NCI-H1436 treated with DMSO at 0.1 percent for 48 hours (cell line): ENCODE results near the gene ZBTB7B.

Source experiments
- DNase-seq: peaks from one replicate; lab custom pipeline; 2025; lab: John Stamatoyannopoulos, UW

Gene ZBTB7B

DNA sequence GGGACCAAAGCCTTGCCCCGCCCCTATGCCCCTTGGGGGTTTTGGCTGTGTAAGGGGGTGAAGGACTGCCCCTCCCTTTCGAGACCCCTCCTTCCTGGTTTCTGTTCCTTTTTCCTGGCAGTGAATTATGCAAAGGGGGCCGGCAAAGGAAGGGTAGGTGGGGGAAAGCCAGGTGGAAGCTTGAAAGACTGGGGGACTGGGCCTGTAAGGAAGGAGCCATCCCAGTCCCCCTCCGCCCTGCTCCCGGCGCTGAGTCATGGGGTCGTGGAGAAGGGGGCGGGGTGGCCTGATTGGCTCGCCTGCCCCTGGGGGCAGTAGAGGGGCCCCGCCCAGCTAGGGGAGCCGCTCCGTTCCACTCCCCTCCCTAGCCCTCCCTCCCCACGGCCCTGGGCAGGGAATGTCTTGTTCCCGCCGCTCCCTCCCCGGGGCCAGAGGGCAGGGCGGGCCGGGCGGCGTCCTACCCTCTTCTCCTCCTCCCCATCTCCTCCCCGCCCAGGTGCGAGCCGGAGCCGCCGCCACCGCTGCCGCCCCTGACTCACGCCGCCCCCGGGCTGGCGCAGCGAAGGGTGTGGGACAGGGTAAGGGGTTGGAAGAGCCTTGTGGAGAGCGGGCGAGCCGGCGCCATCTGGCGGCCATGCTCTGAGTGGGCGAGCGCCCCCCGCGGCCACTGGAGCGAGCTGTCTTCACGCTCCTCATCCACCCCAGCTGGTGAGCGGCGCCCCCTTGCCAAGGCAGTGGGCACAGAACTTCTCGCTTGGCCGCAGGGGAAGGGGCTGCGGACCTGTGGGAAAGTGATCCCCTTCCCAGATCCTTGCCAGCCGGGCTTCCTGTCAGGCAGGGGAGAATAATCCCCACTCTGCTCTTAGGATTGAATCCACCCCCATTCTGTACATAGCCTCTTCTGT lies 14.7 kb downstream of the ZBTB7B start:
- peak; percentile 63 for DNase-seq

DNA sequence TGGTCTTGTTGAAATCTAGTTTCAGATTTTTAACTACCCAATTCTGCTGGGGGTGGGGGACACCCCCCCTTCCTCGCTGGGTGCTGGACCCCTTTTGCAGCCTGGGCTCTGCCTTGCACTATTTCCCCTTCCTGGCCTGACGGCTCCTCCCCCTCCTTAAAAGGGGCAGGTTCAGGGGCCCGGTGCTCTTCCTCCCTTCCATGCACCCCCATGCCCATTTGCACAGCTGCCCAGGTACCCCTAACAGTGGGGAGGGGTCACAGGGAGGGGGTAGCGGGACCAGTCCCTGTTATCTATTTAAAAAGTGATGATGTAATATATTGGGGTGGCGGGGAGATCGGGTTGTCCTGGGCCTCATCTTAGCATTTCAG lies 15.3 kb downstream of the ZBTB7B start:
- no peak for DNase-seq

DNA sequence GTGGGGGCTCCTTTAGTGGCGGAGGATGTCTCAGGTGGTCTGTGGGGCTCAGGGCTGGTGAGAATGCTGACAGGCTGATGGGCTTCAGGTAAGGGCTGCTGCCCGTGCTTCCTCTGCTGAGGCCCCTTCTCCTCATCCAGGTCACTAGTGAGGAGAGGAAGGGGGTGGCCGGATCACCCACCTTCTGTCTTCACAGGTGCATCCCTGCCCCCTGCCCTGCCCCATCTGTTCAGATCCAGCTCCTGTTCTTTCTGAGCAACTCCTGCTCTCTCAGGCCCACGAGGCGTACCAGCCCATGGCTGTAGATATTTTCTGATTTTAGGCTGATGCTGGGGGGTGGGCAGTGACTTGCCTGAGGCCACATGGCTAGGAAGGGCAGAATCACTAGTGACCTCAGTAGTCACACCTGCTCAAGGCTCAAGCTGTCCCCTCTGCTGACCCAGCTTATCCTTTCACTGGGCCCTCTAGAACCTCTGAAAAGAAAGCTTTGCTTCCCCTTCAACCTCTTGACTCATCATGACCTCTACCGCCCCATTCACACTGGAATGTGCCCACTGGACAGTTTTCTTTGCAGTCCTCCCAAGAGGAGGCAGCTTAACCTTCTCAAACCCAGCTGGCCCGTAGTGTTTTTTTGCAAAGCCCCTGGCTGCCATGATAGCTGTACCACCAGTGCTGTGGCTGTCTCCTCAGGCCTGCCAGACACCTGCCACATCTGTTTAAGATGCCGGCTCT lies 16.2 kb downstream of the ZBTB7B start:
- no peak for DNase-seq

DNA sequence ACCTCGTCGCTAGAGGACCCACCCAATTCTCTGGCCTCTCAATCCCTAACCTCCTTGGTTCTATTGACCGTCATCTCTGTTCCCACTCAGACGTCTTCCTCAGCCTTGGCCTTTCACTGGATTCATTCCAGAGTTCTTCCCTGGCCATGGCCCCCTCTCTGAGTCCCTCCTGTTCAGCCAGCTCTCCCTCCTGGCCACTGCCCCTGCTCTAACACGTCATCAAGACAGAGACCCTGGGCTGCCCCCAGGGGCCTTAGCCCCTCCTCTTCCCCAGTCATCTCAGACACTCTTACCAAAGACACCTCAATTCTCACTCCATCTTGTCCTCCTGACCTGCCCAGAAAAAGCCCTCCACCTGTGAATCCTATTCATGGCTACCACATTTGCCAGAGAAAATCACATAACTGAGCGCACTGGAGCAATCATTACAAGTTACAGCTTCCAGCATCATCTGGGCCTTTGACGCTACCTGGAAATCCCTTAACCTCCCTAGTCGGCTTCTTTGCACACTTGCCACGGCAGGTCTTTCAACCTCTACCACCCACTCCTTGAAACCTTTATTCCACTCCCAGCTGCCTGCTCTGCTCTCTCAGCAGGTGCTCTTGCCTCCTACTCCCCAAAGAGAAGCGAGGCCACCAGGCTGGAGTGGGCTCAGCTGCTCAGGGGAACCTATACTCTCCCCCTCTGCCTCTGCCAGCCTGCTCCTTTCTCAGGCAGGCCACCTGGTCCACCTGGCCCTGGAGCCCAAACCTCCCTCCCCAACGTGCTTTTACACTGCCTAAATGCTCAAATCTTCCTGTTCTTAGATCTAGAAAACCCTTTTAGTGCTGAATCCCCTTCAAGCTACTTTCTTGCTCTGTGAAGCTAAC lies 17.0 kb downstream of the ZBTB7B start:
- DNase-seq = no peak

DNA sequence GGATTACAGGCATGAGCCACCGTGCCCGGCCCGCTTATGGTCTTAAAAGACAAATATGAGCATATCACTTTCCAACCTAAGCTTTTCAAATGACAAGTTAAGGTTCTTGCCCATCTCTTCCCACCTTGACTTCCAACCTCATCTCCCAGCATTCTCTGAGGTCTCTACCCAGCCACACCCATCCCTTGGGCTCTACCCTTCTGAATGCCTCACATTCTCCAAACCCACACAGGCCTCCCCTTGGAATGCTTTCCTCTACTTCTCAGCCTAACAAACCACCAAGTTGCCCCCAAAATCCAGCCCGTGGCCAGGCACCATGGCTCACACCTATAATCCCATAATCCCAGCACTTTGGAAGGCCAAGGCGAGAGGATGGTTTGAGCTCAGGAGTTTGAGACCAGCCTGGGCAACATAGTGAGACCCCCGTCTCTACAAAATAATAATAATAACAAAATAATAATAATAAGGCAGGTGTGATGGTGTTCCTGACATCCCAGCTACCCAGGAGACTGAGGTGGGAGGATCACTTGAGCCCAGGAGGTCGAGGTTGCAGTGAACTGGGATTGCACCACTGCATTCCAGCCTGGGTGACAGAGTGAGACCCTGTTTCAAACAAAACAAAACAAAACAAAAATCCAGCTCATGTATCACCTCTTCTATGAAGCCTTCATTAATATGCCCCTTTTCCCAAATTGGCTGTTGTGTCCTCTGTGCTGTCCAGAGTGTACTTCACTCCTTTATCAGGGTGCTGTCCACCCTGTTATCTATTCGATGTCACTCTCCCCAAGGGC lies 19.7 kb downstream of the ZBTB7B start:
- no peak for DNase-seq

DNA sequence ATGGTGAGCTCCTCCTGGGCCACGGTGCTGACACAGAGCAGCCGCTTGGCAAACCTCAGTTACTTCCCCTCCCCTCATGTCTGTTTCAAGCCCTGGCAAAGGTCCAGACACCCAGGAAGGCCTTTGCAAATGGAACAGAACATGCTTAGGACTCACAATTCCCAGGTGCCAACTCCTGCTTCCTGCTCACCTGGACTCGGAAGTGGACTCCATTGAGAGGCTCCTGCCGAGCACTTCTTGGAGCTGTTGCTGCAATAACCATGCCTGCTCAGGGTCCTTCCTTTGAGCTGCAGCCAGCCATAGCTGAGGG lies 20.3 kb downstream of the ZBTB7B start:
- DNase-seq = no peak

DNA sequence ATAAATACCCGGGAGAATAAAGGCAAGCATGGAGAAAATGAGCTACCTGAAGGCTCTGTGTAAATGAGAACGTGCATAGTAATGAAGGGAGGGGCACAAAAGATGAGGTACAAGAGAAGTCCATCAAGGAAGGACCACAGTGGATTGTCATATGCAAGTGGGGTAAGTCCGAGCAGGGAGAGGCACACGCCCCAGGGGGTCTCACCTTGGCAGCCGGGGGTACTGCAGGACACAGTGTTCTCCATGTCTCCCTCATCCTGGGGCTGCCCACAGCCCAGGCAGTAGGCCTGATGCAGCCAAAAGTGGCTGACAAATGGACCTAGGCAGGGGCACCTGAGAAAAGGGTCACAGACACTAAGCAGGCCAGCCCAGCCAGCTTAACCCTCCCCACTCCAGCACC lies 21.0 kb downstream of the ZBTB7B start:
- no peak for DNase-seq

DNA sequence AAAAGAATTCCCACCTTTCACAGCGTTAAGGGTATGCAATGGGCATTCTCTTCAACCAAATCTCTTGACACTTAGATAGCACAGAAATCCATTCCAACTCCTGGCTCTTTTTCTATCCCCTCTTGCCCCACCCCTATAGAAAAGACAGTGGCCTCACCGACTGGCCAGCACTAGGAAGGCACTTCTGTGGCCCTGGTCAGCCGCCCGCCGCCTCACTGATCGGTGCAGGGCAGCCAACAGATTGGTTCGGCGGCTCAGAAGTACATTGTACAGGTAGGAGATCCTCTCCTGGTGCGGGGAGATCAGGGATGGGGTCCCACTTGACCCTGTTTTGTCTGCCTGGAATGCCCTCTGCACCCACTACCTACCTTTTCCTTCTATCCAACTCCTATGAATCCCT lies 21.7 kb downstream of the ZBTB7B start:
- DNase-seq = no peak

DNA sequence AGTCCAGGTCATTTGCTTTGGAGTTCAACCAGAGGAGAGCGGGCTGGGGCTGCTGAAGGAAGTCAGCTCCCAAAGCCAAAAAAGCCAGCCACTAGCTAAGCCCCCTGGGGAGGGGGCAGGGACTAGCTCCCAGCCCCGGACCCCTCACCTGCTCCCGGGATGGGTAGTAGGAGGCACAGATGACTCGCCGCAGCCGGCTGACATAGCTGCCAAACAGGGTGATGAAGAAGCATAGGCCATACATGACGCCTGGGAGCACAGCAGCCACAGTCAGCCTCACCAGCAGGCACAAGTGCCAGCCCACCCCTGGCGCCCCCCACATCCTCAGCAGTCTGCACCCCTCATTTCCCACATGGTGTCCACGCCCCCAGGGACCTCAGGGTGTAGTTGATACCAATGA lies 23.6 kb downstream of the ZBTB7B start:
- no peak for DNase-seq

DNA sequence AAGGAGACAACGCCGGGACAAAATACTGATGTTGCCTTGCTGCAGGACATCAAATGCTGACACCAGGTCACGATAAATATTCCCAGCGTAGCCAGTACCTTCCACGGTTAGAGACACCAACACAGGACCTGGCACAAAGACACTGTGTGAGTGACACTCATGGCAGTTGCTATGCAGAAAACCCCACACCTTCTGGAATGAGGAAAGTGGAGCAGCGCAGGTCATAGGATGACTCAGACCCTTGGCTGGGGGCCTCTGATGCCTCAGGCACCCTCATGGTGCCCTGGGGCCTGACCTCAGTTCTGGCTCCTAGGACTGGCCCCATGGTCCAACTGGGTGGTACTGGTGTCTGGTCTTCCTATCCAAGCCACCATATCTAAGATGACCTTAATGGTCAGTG lies 24.0 kb downstream of the ZBTB7B start:
- DNase-seq = no peak

DNA sequence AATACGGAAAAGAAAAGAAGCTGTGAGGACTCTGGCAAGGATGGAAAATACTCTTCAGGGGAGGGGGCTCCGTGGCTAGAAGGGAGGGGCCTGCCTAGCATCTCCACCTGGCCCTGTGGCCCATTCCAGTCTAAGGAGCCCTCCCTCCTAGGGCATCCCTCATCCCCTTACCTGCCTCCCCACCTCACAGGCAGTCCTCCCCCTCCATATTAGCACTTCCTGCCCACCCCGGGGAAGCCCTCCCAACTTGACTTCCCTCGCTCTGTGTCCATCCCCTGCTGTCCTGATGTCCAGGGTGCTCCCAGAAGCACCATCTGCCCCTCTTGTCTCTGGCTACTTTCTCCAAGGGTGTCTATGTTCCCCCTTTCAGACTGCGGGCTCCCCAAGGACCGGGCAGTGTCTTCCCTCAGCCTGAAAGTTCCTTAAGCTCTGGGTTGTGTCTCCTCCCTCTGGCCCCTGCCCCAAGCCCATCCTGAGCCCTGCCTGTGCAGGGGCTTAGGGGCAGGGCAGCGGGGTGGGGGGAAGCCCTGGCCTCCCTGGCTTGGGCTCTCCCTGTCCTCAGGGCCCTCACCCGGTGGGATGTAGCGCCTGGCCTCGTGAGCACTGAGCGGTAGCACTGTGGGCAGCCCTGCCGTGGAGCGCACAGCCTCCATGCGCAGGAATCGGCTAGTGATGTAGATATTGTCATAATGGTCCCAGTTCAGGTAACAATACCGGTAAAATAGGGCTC lies 27.1 kb downstream of the ZBTB7B start:
- no peak for DNase-seq

DNA sequence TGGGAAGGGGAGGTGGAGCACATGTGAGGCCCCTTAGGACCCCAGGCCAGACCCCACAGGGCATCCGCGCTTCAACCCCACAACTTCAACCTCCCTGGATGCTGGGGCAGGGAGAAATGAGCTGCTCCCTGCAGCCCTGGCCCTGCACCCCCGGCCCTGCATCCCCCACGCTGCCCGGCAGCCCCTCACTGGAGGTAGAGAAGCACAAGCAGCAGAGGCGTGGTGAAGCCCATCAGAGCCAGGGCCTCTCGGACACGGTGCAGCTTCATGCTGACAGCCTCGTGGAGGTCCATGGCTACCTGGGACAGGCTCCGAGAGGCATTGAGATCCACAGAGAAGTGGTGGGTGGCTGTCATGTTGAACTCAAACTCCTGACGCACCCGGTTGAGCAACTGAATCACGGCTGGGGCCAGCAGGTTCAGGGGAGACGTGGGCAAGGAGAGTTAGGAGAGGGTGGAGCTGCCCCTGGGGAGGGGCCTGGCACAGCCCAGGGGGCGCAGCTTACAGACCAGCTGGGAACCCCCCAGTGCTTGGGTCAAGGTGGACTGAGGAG lies 27.7 kb downstream of the ZBTB7B start:
- DNase-seq = no peak

DNA sequence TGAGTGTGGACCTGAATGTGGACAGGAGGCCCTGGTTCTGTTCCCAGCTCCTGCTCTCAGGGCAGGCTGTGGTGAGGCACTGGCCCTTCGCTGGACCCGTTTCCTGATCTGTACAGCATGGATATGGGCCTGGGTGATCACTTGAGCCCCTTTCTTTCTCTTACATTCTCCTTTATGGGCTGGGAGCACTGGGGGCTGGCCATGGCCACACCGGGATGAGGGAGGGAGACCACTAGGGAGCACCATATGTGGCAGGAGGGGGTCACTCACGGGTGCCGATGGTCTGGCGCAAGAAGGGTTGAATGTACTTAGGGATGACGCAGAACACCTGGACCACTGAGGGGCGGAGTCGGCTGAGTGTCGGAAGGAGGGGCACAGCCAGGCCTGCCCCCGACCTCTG lies 28.3 kb downstream of the ZBTB7B start:
- no peak for DNase-seq

DNA sequence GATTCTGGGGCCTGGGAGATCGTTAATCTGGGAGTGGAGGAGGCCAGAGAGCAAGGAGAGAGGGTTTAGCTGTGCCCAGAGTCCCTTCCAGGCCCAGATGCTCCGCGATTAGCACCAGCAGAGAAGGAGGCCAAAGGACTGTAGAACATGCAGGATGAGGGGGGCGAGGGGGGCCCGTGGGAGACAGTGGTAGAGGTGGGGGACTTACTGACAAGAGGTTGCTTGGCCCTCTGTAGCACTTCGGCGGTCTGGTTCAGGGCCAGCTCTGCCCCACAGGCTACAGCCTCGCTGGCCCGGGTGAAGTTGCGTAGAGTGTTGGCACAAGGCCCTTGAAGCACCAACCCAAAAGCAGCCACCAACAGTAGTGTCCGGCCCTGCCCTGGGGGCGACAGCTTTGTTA lies 30.3 kb downstream of the ZBTB7B start:
- no peak for DNase-seq

DNA sequence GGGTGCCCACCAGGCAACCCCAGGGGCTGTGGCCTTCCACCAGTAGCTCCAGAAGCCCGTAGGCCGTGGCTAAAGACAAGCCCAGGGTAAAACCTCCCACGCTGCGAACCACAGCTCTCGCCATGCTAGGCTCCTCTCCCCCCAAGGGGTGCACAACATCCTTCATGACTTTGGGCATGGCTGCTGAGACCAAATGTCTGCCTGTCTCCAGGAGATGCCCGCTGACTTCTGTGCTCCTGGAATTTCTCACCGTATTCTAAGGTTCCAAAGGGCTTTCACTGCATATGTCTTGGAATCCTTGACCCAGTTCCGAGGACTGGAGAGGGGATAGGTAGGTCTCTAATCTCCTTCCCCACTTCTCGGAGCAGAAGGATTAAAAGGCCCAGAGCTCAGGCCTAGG lies 30.9 kb downstream of the ZBTB7B start, which contains the start of the genes DCST1 and DCST2:
TSS of gene DCST1 (plus strand) at position 301 of the 400 bp plus-strand sequence. CDS start 213 bp downstream, outside the sequence.
TSS of gene DCST2 (minus strand) at position 258 of the 400 bp plus-strand sequence. CDS start at position 178, 80 bp downstream.
- DNase-seq = no peak

DNA sequence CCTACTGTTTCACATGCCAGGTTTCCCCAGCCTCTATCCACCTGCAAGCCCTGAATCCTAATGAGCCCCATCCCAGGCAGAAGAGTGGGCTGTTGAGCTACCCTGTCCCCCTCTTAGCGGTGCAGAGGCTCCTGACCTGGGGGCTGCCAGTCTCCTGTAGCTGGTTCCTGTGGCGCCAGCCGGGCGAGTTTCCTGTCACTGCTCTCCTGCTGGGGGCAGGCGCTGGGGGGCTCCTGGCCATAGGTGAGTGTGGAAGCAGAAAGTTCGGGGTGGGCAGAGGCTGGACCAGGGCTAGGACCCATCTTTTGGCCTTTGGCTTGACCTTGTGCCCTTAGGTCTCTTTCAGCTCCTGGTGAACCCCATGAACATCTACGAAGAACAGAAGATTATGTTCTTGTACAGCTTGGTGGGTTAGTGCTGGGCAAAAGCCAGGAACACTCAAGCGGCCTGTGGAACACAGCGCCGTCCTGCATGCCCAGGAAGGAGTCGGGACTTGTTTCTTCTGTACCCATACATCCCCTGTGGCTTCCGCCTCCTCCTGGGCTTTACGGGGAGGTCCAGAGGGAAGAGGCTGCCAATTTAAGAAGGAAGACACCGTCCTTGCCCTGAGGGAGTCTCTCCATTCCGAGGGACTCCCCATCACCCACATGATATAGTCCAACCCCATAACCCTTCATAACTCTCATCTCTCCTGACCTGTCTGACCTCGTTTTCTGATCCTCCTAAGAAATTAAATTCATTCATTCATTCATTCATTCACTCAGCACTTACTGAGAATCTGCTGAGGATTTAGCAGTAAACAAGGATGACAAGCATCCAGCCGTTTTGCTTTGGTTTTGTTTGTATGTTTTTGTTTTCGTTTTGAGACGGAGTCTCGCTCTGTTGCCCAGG lies 32.0 kb downstream of the ZBTB7B start:
- no peak for DNase-seq

DNA sequence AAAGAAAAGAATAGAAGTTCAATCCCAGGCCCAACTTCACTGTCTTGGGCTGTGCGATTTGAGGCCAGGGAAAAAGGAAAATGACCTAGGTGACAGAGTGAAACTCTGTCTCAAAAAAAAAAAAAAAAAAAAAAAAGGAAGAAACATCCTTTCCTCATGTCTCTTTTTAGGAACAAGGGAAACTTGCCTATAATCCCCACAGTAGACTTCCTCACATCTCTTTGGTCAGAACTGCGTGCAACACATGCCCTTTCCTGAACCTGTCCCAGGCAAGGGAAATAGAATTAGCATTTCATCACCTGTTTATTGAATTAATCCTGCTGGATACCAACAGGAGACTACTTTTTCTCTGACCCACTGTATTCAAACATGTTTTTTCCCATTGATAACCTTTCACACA lies 33.3 kb downstream of the ZBTB7B start:
- DNase-seq = no peak

DNA sequence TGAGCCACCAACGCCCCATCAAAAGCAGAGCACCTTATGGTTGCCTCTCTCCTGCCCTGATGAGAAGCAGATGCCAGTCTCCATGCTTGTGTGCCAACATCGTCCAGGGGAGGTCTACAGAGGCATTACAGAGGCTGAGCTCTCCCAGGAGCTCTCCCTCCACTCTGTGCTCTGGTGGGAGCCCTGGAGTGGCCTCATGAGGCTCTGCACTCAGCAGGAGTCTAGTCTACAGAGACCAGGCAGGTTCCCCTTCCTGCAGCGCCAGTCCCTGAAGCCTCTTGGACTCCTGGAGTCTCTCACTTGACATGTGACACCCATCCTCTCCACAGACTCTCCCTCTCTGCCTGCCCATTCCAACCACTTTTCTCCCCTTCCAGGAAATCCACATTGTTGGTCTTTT lies 34.4 kb downstream of the ZBTB7B start:
- no peak for DNase-seq

DNA sequence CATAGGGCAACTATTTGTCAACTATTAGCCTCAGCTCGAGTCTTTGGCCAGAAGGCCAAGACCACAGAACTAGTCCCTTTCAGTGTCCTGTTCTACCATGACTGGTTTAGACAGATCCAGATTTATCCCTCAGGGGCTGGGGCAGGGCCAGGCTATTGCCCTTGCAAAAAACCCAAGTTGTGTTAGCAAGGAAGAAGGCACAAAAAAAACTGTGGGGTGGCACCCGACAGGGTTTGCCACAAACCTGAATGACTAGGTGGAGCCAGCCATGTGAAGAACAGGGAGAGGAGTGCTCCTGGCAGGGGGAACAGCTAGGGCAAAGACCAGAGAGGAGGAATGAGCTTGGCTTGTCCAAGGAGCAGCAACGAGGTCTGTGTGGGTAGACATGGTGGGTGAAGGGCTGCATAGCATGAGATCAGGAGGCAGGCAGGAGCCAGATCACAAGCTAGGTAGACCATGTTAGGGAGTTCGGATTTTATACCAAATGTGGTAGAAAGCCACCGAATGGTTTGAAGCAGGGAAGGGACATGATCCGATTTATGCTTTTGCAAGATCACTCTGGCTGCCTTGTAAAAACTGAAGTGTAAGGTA lies 35.3 kb downstream of the ZBTB7B start:
- DNase-seq = no peak
